Uterus (tissue), 4 donors: Measurements from ENCODE around the gene OGFR. TPM values are rescaled to one million over a fixed set of nuclear protein-coding genes. Genes with fewer than 3 reads are reported as not detected.

Source experiments
- DNase-seq, 2 donors: peaks; one replicate each; pipeline ENCODE4 v3.0.0-alpha.2; 2019 to 2020
- H3K27ac ChIP-seq, 2 donors: fragments of 200-600 bp; sonication (generic); 1 replicate in 1 of 2; 2 replicates in 1 of 2; pipeline ENCODE4 v1.5.1; 2016 to 2018
- H3K27me3 ChIP-seq, 2 donors: fragments of 200-600 bp; sonication (generic); one replicate each; pipeline ENCODE4 v1.5.1; 2018 to 2019; ENCODE audit warnings: control low read depth in 1 of 2
- H3K36me3 ChIP-seq, 2 donors: fragments of 200-600 bp; sonication (generic); one replicate each; pipeline ENCODE4 v1.5.1; 2019; ENCODE audit warnings: control low read depth in 1 of 2
- H3K4me1 ChIP-seq, 2 donors: fragments of 200-600 bp; sonication (generic); one replicate each; pipeline ENCODE4 v1.5.1; 2018 to 2019; ENCODE audit warnings: control low read depth in 1 of 2
- H3K4me3 ChIP-seq, 2 donors: fragments of 200-600 bp; sonication (generic); 1 replicate in 1 of 2; 2 replicates in 1 of 2; pipeline ENCODE4 v1.5.1; 2018 to 2019; ENCODE audit warnings: mild to moderate bottlenecking in 1 of 2
- H3K9me3 ChIP-seq, 2 donors: fragments of 200-600 bp; sonication (generic); one replicate each; pipeline ENCODE4 v1.5.1; 2019; ENCODE audit warnings: control low read depth in 1 of 2
- CTCF ChIP-seq, 4 experiments: fragments of 200-600 bp in 2 of 4; fragments of 450-650 bp in 2 of 4; sonication (generic) in 2 of 4; IDR thresholded peaks; one replicate each; pipeline ENCODE4 v1.5.1; 2016 to 2019; ENCODE audit warnings: antibody characterized with exemption in 4 of 4, mild to moderate bottlenecking in 2 of 4, moderate library complexity in 1 of 4
- POLR2A ChIP-seq, 2 donors: fragments of 450-650 bp; IDR thresholded peaks; one replicate each; pipeline ENCODE4 v1.6.1; 2016; ENCODE audit warnings: antibody characterized with exemption in 2 of 2, mild to moderate bottlenecking in 1 of 2, moderate library complexity in 1 of 2
- intact Hi-C: fragments of 100-400 bp; cut with DNase I; formaldehyde crosslinking; loops from one replicate; pipeline ENCODE4 v1.15.1; 2023; ENCODE audit warnings: low total_unique reads
- total RNA-seq, 4 donors: library from RNA; depleted of rRNA in 3 of 4; stranded (reverse); fragments of >200 nt in 3 of 4; gene quantifications; one replicate each; pipeline versions ENCODE4 v1.1.0 to v1.2.4, GENCODE V29; 2014 to 2023
- donor health status: DM: yes; HTN: yes; CAD: no.

OGFR gene
- total RNA-seq, 4 donors from 2014 or later = 16.5 to 48.7 (median 31.2) TPM

DNA sequence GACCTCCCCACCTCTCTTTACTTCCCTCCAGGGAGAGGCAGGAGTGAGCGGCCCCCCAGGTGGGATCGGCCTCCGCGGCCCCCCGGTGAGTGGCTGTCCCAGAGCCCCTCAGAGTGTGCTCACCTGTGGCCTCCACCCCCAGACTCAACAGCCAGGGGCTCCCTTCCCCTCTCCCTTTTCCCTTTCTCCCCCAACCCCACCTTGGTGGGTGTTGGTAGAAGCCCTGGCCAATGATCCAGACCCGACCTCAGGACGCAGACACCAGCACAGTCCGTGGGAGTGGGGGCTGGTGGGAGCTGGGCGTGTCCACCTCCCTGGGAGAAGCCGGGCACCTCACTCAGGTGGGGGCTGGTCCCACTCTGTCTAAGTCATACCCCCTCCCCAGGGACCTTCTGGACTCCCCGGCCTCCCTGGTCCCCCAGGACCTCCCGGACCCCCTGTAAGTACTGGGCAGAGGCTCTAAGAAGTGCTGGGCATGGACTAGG, 17.1 kb downstream of the OGFR start:
- peaks cover 7 to 27% of the 10 kb centered on the region in 2 donors for H3K4me1 ChIP-seq
- no peak overlapping the region for H3K4me3 ChIP-seq
- H3K36me3 ChIP-seq = no peaks in the 10 kb centered on the region
- peaks cover 0 to 8% of the 10 kb centered on the region in 2 donors for H3K27me3 ChIP-seq
- intact Hi-C loops = no loop called here
- no peaks in the 10 kb centered on the region for H3K9me3 ChIP-seq
- TF ChIP-seq CTCF (IDR thresholded peaks at IDR 0.05) (no peak), POLR2A (IDR thresholded peaks at IDR 0.05) (no peak)
- DNase-seq = no peak
- no peak overlapping the region for H3K27ac ChIP-seq

GRCh38 chr20:62822239-62822787, 17.7 kb downstream of the OGFR start:
- intact Hi-C loops = no loop called here
- Histone ChIP-seq H3K9me3 (no peaks in the 10 kb centered on the region), H3K36me3 (no peaks in the 10 kb centered on the region), H3K27ac (no peak overlapping the region), H3K4me1 (peaks cover 7 to 24% of the 10 kb centered on the region in 2 donors), H3K4me3 (no peak overlapping the region), H3K27me3 (peaks cover 0 to 6% of the 10 kb centered on the region in 2 donors)
- TF ChIP-seq CTCF (IDR thresholded peaks at IDR 0.05) = no peak
- no peak for TF ChIP-seq POLR2A (IDR thresholded peaks at IDR 0.05)
- DNase-seq = no peak

GRCh38 chr20:62822788-62823651, 18.4 kb downstream of the OGFR start:
- Histone ChIP-seq H3K27ac (no peak overlapping the region), H3K4me1 (peaks cover 7 to 17% of the 10 kb centered on the region in 2 donors)

GRCh38 chr20:62823688-62824475, 19.2 kb downstream of the OGFR start:
- H3K4me1 ChIP-seq = peaks cover 7 to 8% of the 10 kb centered on the region in 2 donors
- no peak overlapping the region for H3K4me3 ChIP-seq
- intact Hi-C loops = no loop called here
- no peak overlapping the region for H3K27ac ChIP-seq
- DNase-seq = no peak
- H3K9me3 ChIP-seq = no peaks in the 10 kb centered on the region
- TF ChIP-seq POLR2A (IDR thresholded peaks at IDR 0.05) (no peak), CTCF (IDR thresholded peaks at IDR 0.05) (no peak)
- H3K36me3 ChIP-seq = no peaks in the 10 kb centered on the region
- no peaks in the 10 kb centered on the region for H3K27me3 ChIP-seq

More at GRCh38 chr20:62822788-62823651, 18.4 kb downstream of the OGFR start:
- Histone ChIP-seq H3K27me3 (no peaks in the 10 kb centered on the region), H3K9me3 (no peaks in the 10 kb centered on the region), H3K4me3 (no peak overlapping the region), H3K36me3 (no peaks in the 10 kb centered on the region)
- no peak for DNase-seq
- TF ChIP-seq POLR2A (IDR thresholded peaks at IDR 0.05) = no peak
- TF ChIP-seq CTCF (IDR thresholded peaks at IDR 0.05) = no peak
- intact Hi-C loops = no loop called here
